GM12872 (cell line): ENCODE results near the gene TIAM1.

Source experiments
- CTCF ChIP-seq: IDR thresholded peaks from 3 replicates; pipeline ENCODE4 v1.5.1; 2011; ENCODE audit warnings: low read depth, mild to moderate bottlenecking, low read length, moderate library complexity; ENCODE audit not compliant: insufficient read depth

The TIAM1 gene

DNA sequence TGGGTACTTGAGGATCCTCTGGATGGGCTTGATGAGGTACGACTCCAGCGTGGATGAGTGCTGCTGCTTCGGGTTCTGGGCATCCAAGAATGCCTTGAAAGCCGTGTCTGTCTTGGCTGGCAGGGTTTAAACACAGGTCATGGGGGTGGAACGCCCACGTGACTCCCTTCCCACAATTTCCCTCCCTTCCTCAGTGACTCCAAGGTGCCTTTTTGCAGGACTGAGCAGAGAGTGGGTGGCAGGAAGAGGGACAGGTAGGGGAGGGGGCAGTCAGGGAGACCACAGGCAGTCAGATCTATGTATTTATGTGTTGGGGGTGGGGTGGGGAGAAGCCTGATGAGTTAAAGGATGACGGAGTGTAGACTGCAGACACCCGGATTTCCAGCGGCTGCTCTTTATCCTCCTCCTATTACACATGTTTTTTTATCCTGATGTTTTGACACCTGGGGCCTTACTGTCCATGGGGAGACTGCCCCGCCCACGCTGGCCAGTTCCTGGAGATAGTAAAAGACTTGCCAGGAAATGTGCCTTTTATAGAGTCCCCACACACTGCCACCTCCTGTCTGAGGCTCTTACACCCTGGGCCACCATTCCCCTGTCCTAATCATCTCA, 202.6 kb downstream of the TIAM1 start:
- TF ChIP-seq CTCF: no peak

- TF ChIP-seq CTCF: no peak
Measured at GRCh38 chr21:31140676-31141075, 203.4 kb downstream of the TIAM1 start.

GRCh38 chr21:31140025-31140424, 204.0 kb downstream of the TIAM1 start:
- TF ChIP-seq CTCF: no peak

GRCh38 chr21:31137960-31138359, 206.1 kb downstream of the TIAM1 start:
- TF ChIP-seq CTCF: no peak

- TF ChIP-seq CTCF: peak; percentile 65
Measured at GRCh38 chr21:31136891-31137290, 207.2 kb downstream of the TIAM1 start.

GRCh38 chr21:31135531-31136184, 208.4 kb downstream of the TIAM1 start:
- TF ChIP-seq CTCF: no peak

DNA sequence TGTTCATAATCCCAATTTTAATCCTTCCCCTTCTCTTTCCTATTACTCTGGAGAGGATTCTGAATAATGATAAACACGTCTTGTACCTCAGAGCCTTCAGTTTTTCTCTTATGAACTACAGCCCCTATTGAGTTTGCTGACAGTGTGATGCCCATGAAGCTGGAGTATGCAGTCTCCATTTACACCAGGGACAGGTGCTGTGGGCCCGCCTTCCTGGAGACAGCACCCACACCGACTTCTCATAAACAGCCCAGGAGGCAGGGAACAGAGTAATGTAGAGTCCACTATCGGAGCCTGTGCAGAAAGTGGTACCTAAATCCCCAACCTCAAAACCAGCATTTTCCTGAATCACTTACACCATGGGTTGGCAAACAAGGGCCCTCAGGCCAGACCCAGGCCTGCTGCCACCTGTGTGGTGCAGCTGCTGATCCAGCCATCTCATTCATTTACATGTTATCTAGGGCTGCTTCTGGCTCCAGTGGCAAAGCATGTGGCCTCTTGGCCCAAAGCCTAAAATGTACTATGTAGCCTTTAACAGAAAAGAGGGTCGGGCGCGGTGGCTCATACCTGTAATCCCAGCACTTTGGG, 210.7 kb downstream of the TIAM1 start:
- TF ChIP-seq CTCF: no peak
